ENCODE results near the gene PXYLP1. TPM values are rescaled to one million over a fixed set of nuclear protein-coding genes. Genes with fewer than 3 reads are reported as not detected.
A peak's percentile ranks its signal among the peaks of the same experiment; 100 is the strongest.

The PXYLP1 gene
- total RNA-seq = 11.5 and 15.8 TPM in 2 replicates

GRCh38 chr3:141231101-141231951 lies at the start of gene PXYLP1:
Gene PXYLP1, plus strand, starts transcription at chr3:141231825. Its CDS starts 28,351 bp downstream, at chr3:141260176.
- Histone ChIP-seq H3K4me3 (ENCODE audit: low read depth, low read length) (peak within 1 kb of the TSS; percentile 75), H3K27me3 (ENCODE audit: control insufficient read depth, insufficient read depth, low read length) (no peaks in the 10 kb centered on the region), H3K36me3 (ENCODE audit: control insufficient read depth, insufficient read depth, low read length) (no peaks in the 10 kb centered on the region)
- DNase-seq (ENCODE audit: low read depth) = peak; percentile 41
- TF ChIP-seq CTCF (IDR thresholded peaks at IDR 0.05; ENCODE audit: insufficient read depth, low read length, poor library complexity, severe bottlenecking) = no peak

- no peak for TF ChIP-seq CTCF (IDR thresholded peaks at IDR 0.05; ENCODE audit: insufficient read depth, low read length, poor library complexity, severe bottlenecking)
- DNase-seq (ENCODE audit: low read depth) = no peak
- no peaks in the 10 kb centered on the region for H3K27me3 ChIP-seq (ENCODE audit: control insufficient read depth, insufficient read depth, low read length)
- H3K36me3 ChIP-seq (ENCODE audit: control insufficient read depth, insufficient read depth, low read length) = no peaks in the 10 kb centered on the region
- no peak overlapping the region for H3K4me3 ChIP-seq (ENCODE audit: low read depth, low read length)
These were observed 48.0 kb upstream of the PXYLP1 start for GRCh38 chr3:141183606-141184005.

- TF ChIP-seq CTCF (IDR thresholded peaks at IDR 0.05; ENCODE audit: insufficient read depth, low read length, poor library complexity, severe bottlenecking) = no peak
- H3K36me3 ChIP-seq (ENCODE audit: control insufficient read depth, insufficient read depth, low read length) = no peaks in the 10 kb centered on the region
- H3K4me3 ChIP-seq (ENCODE audit: low read depth, low read length) = no peak overlapping the region
- H3K27me3 ChIP-seq (ENCODE audit: control insufficient read depth, insufficient read depth, low read length) = no peaks in the 10 kb centered on the region
- no peak for DNase-seq (ENCODE audit: low read depth)
These were observed 47.2 kb upstream of the PXYLP1 start for GRCh38 chr3:141184430-141184829.

- Histone ChIP-seq H3K27me3 (ENCODE audit: control insufficient read depth, insufficient read depth, low read length) (peaks cover 6% of the 10 kb centered on the region), H3K4me3 (ENCODE audit: low read depth, low read length) (no peak overlapping the region), H3K36me3 (ENCODE audit: control insufficient read depth, insufficient read depth, low read length) (no peaks in the 10 kb centered on the region)
- no peak for DNase-seq (ENCODE audit: low read depth)
- no peak for TF ChIP-seq CTCF (IDR thresholded peaks at IDR 0.05; ENCODE audit: insufficient read depth, low read length, poor library complexity, severe bottlenecking)
These were observed 40.4 kb upstream of the PXYLP1 start for GRCh38 chr3:141191097-141191749.

- Histone ChIP-seq H3K4me3 (ENCODE audit: low read depth, low read length) (no peak overlapping the region), H3K27me3 (ENCODE audit: control insufficient read depth, insufficient read depth, low read length) (peaks cover 6% of the 10 kb centered on the region), H3K36me3 (ENCODE audit: control insufficient read depth, insufficient read depth, low read length) (no peaks in the 10 kb centered on the region)
- TF ChIP-seq CTCF (IDR thresholded peaks at IDR 0.05; ENCODE audit: insufficient read depth, low read length, poor library complexity, severe bottlenecking) = peak; percentile 99
- peak; percentile 64 for DNase-seq (ENCODE audit: low read depth)
These were observed 39.3 kb upstream of the PXYLP1 start for GRCh38 chr3:141192345-141192744.
